SK-MEL-5 (cell line): ENCODE data around the gene GALNT18. TPM values are rescaled to one million over a fixed set of nuclear protein-coding genes. Genes with fewer than 3 reads are reported as not detected.

Source experiments
- DNase-seq: peaks from one replicate; pipeline ENCODE4 v3.0.0-alpha.2; 2016; ENCODE audit warnings: low read depth, low spot score
- in situ Hi-C: cut with HindIII; loops from 2 replicates; pipeline ENCODE4 v1.10.0; 2016; ENCODE audit warnings: low sequenced_read_pairs, high pct_unique_total_duplicates, low pct_unique_long_range_greater_than_20kb
- total RNA-seq: library from RNA; depleted of rRNA; stranded (reverse); fragments of >200 nt; shearing (Covaris generic); gene quantifications from 2 replicates; pipeline ENCODE4 v1.2.3, GENCODE V29; 2014

Gene GALNT18
- total RNA-seq, 1 experiment from 2014 or later, result 3.4 TPM

- in situ Hi-C loops, result no loop called here
- no peak for DNase-seq
These were observed 217.8 kb downstream of the GALNT18 start for GRCh38 chr11:11403763-11404725.

GRCh38 chr11:11401960-11402535 lies 219.8 kb downstream of the GALNT18 start:
- in situ Hi-C loops, result no loop called here
- no peak for DNase-seq

- DNase-seq, result peak; percentile 71
- in situ Hi-C loops, result no loop called here
These were observed 221.1 kb downstream of the GALNT18 start for GRCh38 chr11:11400635-11401232.

GRCh38 chr11:11400121-11400520 lies 221.7 kb downstream of the GALNT18 start:
- DNase-seq, result no peak
- in situ Hi-C loops, result no loop called here

DNA sequence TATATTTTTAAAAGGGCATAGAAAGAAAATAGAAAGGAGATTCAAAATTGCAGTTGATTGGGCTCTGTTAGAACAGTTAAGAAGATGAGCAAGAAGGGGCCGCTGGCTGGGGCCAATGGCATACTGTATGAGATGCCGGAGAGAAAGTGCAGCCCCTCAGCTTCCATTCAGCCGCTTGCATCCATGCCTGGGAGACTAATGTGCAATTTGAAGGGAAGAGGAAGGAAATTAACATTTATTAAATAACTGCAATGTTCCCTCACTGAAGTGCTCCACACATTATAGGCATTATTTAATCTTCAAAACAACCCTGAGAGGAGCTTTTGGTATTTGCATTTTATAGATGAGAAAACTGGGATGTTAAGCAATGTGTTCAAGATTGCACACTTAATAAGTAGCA lies 224.0 kb downstream of the GALNT18 start:
- no peak for DNase-seq
- in situ Hi-C loops, result loop anchor here (10.0 to 25.0 kb wide), 2 partner anchors 115 to 373 kb away; no protein-coding TSS in a partner anchor

GRCh38 chr11:11397036-11397415 lies 224.8 kb downstream of the GALNT18 start:
- in situ Hi-C loops, result loop anchor here (10.0 to 25.0 kb wide), 2 partner anchors 115 to 372 kb away; no protein-coding TSS in a partner anchor
- no peak for DNase-seq

GRCh38 chr11:11396301-11397035 lies 225.3 kb downstream of the GALNT18 start:
- no peak for DNase-seq
- in situ Hi-C loops, result loop anchor here (10.0 to 25.0 kb wide), 2 partner anchors 116 to 372 kb away; no protein-coding TSS in a partner anchor

DNA sequence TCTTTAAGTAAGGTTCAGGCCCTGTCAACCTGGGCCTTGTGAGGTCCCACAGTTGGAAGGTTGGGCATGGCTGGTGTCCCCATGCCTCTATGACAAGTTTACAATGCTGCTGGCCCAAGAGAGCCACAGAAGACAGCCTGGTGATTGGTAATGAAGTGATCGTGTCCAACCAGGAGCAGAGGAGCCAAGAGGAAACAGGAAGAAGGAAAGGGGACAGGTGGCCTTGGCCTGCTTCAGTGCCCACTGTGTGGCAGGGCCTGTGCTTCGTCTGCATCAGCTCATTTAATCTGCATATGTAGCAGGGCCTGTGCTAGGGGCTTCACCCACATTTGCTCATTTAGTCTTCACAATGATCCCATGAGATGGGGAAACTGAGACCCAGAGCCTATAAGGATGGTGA lies 226.7 kb downstream of the GALNT18 start:
- in situ Hi-C loops, result loop anchor here (10.0 to 25.0 kb wide), 2 partner anchors 117 to 370 kb away; no protein-coding TSS in a partner anchor
- no peak for DNase-seq

DNA sequence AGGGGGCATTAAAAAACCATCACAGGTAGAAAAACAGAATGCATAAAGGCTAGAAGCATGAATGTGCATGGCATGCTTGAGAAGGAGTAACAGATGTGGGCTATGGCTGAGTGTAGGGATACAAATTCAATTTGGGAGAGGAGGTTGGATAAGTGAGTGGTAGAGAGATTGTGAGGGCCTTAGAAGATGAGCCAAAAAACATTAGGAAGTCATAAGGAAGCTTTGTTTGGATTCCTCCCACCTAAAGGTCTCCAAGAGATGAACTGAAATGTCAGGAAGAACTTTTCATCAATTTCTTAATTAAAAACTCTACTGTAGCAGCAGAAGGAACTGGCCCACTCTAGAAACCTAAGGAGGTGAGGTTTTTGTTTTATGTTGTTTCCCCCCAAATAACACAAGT lies 227.6 kb downstream of the GALNT18 start:
- in situ Hi-C loops, result loop anchor here (10.0 to 25.0 kb wide), 2 partner anchors 118 to 369 kb away; no protein-coding TSS in a partner anchor
- no peak for DNase-seq

GRCh38 chr11:11391796-11392463 lies 229.9 kb downstream of the GALNT18 start:
- in situ Hi-C loops, result loop anchor here (10.0 to 25.0 kb wide), 2 partner anchors 120 to 367 kb away; no protein-coding TSS in a partner anchor
- no peak for DNase-seq

- no peak for DNase-seq
- in situ Hi-C loops, result loop anchor here (10.0 to 25.0 kb wide), 2 partner anchors 121 to 366 kb away; no protein-coding TSS in a partner anchor
These were observed 230.6 kb downstream of the GALNT18 start for GRCh38 chr11:11391169-11391568.

- no peak for DNase-seq
- in situ Hi-C loops, result loop anchor here (10.0 to 25.0 kb wide), 2 partner anchors 122 to 365 kb away; no protein-coding TSS in a partner anchor
These were observed 231.6 kb downstream of the GALNT18 start for GRCh38 chr11:11390068-11390771.

DNA sequence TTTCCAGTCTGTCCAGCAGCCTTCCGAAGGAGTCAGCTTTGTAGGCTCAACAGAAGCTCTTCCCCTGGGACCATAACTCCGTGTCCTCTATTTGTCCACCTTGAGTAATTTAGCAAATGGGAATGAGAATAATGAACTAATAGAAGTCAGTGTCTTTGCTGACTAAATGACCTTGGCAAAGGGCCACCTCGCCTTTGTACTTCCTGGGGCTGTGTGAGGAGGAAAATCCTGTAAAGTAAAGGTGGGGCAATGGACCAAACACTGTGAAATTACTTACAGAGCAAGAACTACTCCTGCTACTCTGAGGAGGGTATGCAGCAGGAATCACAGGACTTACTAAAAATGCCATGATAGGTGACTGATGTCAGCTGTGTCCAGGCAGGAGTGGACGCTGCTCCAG lies 232.6 kb downstream of the GALNT18 start:
- no peak for DNase-seq
- in situ Hi-C loops, result loop anchor here (25.0 kb wide), 1 partner anchor 123 kb away; no protein-coding TSS in a partner anchor

- in situ Hi-C loops, result loop anchor here (25.0 kb wide), 1 partner anchor 125 kb away; no protein-coding TSS in a partner anchor
- DNase-seq, result no peak
These were observed 234.0 kb downstream of the GALNT18 start for GRCh38 chr11:11387622-11388305.

GRCh38 chr11:11387207-11387606 lies 234.6 kb downstream of the GALNT18 start:
- in situ Hi-C loops, result loop anchor here (25.0 kb wide), 1 partner anchor 125 kb away; no protein-coding TSS in a partner anchor
- no peak for DNase-seq
